Measurements from ENCODE around the gene RASSF1. TPM values are rescaled to one million over a fixed set of nuclear protein-coding genes. Genes with fewer than 3 reads are reported as not detected.

Gene RASSF1
- total RNA-seq, 1 experiment from 2014 or later: 17.4 TPM

DNA sequence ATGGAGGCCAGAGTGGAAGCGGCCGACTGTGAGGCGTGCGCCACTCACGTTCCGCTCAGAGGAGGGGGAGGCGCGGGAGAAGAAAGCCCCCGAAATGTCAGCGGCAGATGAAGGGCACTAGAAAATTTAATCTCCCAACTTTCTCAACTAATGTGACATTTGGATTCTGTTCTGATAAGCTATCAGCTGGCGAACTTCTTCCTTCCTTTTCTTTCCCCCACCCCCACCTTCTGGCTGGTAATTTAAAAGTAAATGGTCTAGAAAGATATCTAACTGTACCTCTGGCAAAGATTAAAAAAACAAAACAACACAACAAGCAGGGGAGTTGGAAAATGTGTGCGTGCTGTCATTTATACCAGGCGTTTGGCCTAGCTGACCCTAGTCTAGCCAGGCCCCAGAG is 45.1 kb upstream of the RASSF1 start:
- TF ChIP-seq SIN3A (IDR thresholded peaks at IDR 0.05; ENCODE audit: borderline replicate concordance, insufficient read depth, low read depth, low read length) (no peak), REST (IDR thresholded peaks at IDR 0.05; ENCODE audit: insufficient read depth in 1 of 2, low read depth in 2 of 2, low read length in 1 of 2) (no peak), POLR2AphosphoS5 (IDR thresholded peaks at IDR 0.05; ENCODE audit: low read depth, low read length) (no peak), TCF7L2 (IDR thresholded peaks at IDR 0.05; ENCODE audit: low read depth, low read length) (no peak), CTCF (IDR thresholded peaks at IDR 0.05) (no peak)
- ChIA-PET CTCF (no interaction called here), POLR2A (no interaction called here)
- Histone ChIP-seq H3K4me3 (ENCODE audit: low read depth in 2 of 2, low read length in 2 of 2) (no peak overlapping the region), H3K36me3 (ENCODE audit: control insufficient read depth, insufficient read depth, low read length) (no peaks in the 10 kb centered on the region), H3K9me3 (ENCODE audit: control insufficient read depth, insufficient read depth, low read depth, low read length) (no peaks in the 10 kb centered on the region), H3K4me1 (ENCODE audit: control insufficient read depth, insufficient read depth, low read length) (no peaks in the 10 kb centered on the region), H3K27me3 (ENCODE audit: control insufficient read depth, insufficient read depth, low read length) (no peaks in the 10 kb centered on the region), H3K27ac (ENCODE audit: low read length) (no peak overlapping the region)
- no TSS peak for BruUV-seq (replicated peaks)
- intact Hi-C loops (cut with micrococcal nuclease; ENCODE audit: unreplicated experiment): no loop called here
- in situ Hi-C loops (cut with HindIII; ENCODE audit: low pct_unique_long_range_greater_than_20kb, low sequenced_read_pairs): no loop called here
- ATAC-seq: no peak
- no peak for DNase-seq (ENCODE audit: low read depth, low spot score)

DNA sequence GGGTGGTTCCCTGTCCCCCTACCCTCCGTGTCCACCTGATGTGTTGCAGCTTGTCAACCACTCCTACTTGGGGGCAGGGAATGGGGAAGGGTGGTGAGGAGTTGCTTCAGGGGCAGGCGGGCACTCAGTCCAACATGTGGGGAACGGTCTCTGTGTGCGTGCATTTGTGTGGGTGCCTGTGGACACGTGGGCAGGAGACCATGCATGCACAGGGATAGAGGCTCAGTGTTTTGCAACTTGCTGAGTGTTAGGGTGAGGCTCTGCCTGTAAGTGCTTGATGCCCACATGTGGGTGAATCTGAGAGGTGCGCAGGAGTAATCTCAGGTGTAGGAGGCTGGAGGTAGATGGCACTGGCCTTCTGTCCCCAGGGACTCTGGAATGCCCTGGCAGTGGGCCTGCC is 43.1 kb upstream of the RASSF1 start:
- ATAC-seq: no peak
- no peaks in the 10 kb centered on the region for H3K9me3 ChIP-seq (ENCODE audit: control insufficient read depth, insufficient read depth, low read depth, low read length)
- no peaks in the 10 kb centered on the region for H3K27me3 ChIP-seq (ENCODE audit: control insufficient read depth, insufficient read depth, low read length)
- TF ChIP-seq CTCF (IDR thresholded peaks at IDR 0.05) (no peak), POLR2AphosphoS5 (IDR thresholded peaks at IDR 0.05; ENCODE audit: low read depth, low read length) (no peak), REST (IDR thresholded peaks at IDR 0.05; ENCODE audit: insufficient read depth in 1 of 2, low read depth in 2 of 2, low read length in 1 of 2) (no peak), SIN3A (IDR thresholded peaks at IDR 0.05; ENCODE audit: borderline replicate concordance, insufficient read depth, low read depth, low read length) (no peak), TCF7L2 (IDR thresholded peaks at IDR 0.05; ENCODE audit: low read depth, low read length) (no peak)
- intact Hi-C loops (cut with micrococcal nuclease; ENCODE audit: unreplicated experiment) (no loop called here), in situ Hi-C loops (cut with HindIII; ENCODE audit: low pct_unique_long_range_greater_than_20kb, low sequenced_read_pairs) (no loop called here)
- H3K36me3 ChIP-seq (ENCODE audit: control insufficient read depth, insufficient read depth, low read length): no peaks in the 10 kb centered on the region
- no peak for DNase-seq (ENCODE audit: low read depth, low spot score)
- H3K4me3 ChIP-seq (ENCODE audit: low read depth in 2 of 2, low read length in 2 of 2): no peak overlapping the region
- no peaks in the 10 kb centered on the region for H3K4me1 ChIP-seq (ENCODE audit: control insufficient read depth, insufficient read depth, low read length)
- ChIA-PET CTCF (no interaction called here), POLR2A (no interaction called here)
- H3K27ac ChIP-seq (ENCODE audit: low read length): no peak overlapping the region
- BruUV-seq (replicated peaks): no TSS peak

Measured in Panc1 (cell line).